GM23338 (cell line): ENCODE results near the gene ELOF1. TPM values are rescaled to one million over a fixed set of nuclear protein-coding genes. Genes with fewer than 3 reads are reported as not detected.

ENCODE experiments used
- ATAC-seq: fragments of 200-7000 bp; cut with Tn5 transposase; 3 replicates; pipeline ENCODE4 v1.9.1; 2020
- DNase-seq: peaks from one replicate; pipeline ENCODE4 v3.0.0-alpha.2; 2015; ENCODE audit warnings: low spot score
- H2AFZ ChIP-seq: fragments of 200-600 bp; sonication (generic); 2 replicates; pipeline ENCODE4 v1.8.0; 2016; ENCODE audit warnings: antibody characterized with exemption, mild to moderate bottlenecking, moderate library complexity
- H3F3A ChIP-seq: fragments of 200-600 bp; sonication (generic); replicated peaks from 2 replicates; pipeline ENCODE4 v1.8.0; 2017; ENCODE audit warnings: antibody characterized with exemption, mixed run types, low read depth
- H3K27ac ChIP-seq: fragments of 200-600 bp; sonication (generic); 2 replicates; pipeline ENCODE4 v1.6.1; 2016; ENCODE audit warnings: low read depth
- H3K27me3 ChIP-seq: fragments of 200-600 bp; sonication (generic); 2 replicates; pipeline ENCODE4 v1.8.0; 2016; ENCODE audit warnings: mild to moderate bottlenecking, mixed run types, moderate library complexity; ENCODE audit not compliant: insufficient read depth
- H3K36me3 ChIP-seq: fragments of 200-600 bp; sonication (generic); 2 replicates; pipeline ENCODE4 v1.8.0; 2016; ENCODE audit warnings: mild to moderate bottlenecking; ENCODE audit not compliant: insufficient read depth
- H3K4me1 ChIP-seq: fragments of 200-600 bp; sonication (generic); 2 replicates; pipeline ENCODE4 v1.8.0; 2016; ENCODE audit warnings: mild to moderate bottlenecking, moderate library complexity; ENCODE audit not compliant: insufficient read depth
- H3K4me2 ChIP-seq: fragments of 200-600 bp; sonication (generic); 2 replicates; pipeline ENCODE4 v1.7.1; 2017; ENCODE audit warnings: mixed run types
- H3K4me3 ChIP-seq: fragments of 200-600 bp; sonication (generic); 2 replicates; pipeline ENCODE4 v1.6.1; 2016; ENCODE audit warnings: mixed run types
- H3K79me2 ChIP-seq: fragments of 200-600 bp; sonication (generic); replicated peaks from 2 replicates; pipeline ENCODE4 v1.8.0; 2017; ENCODE audit warnings: mild to moderate bottlenecking; ENCODE audit not compliant: insufficient read depth
- H3K9me2 ChIP-seq: fragments of 200-600 bp; sonication (generic); 2 replicates; pipeline ENCODE4 v1.8.0; 2017; ENCODE audit not compliant: insufficient read depth
- H4K20me1 ChIP-seq: fragments of 200-600 bp; sonication (generic); replicated peaks from 2 replicates; pipeline ENCODE4 v1.8.0; 2017; ENCODE audit warnings: mild to moderate bottlenecking; ENCODE audit not compliant: insufficient read depth
- H3K27ac Mint-ChIP-seq: 2 replicates; pipeline ENCODE4 v1.8.0; 2020; ENCODE audit warnings: inconsistent platforms, mild to moderate bottlenecking, moderate library complexity, mixed read lengths
- H3K27me3 Mint-ChIP-seq: 3 replicates; pipeline ENCODE4 v1.8.0; 2022; ENCODE audit warnings: low read depth, mild to moderate bottlenecking, moderate library complexity, mixed read lengths, inconsistent platforms; ENCODE audit not compliant: insufficient read depth, poor library complexity
- H3K36me3 Mint-ChIP-seq: 3 replicates; pipeline ENCODE4 v1.8.0; 2021; ENCODE audit warnings: low read depth, mild to moderate bottlenecking, inconsistent platforms, moderate library complexity, mixed read lengths
- H3K4me1 Mint-ChIP-seq: 3 replicates; pipeline ENCODE4 v1.8.0; 2020; ENCODE audit warnings: mild to moderate bottlenecking, inconsistent platforms, mixed read lengths
- H3K4me3 Mint-ChIP-seq: 3 replicates; pipeline ENCODE4 v1.8.0; 2021; ENCODE audit warnings: moderate library complexity, mild to moderate bottlenecking, inconsistent platforms, mixed read lengths
- H3K9me3 Mint-ChIP-seq: 3 replicates; pipeline ENCODE4 v1.8.0; 2020; ENCODE audit warnings: moderate library complexity, mild to moderate bottlenecking, inconsistent platforms, mixed read lengths
- CREB1 ChIP-seq: fragments of 250-450 bp; sonication (Bioruptor Pico); IDR thresholded peaks from 2 replicates; pipeline ENCODE4 v1.5.0; 2020; ENCODE audit warnings: low read depth, mild to moderate bottlenecking, moderate library complexity
- CTCF ChIP-seq, 2 experiments: fragments of 200-600 bp in 1 of 2; sonication (generic) in 1 of 2; conservative IDR thresholded peaks; 2 replicates each; pipeline versions ENCODE4 v1.5.1 to v1.6.1; 2016 to 2017; ENCODE audit warnings: antibody characterized with exemption in 2 of 2, low read depth in 2 of 2, mild to moderate bottlenecking in 2 of 2, moderate library complexity in 1 of 2
- ETS1 ChIP-seq: IDR thresholded peaks from 2 replicates; pipeline ENCODE4 v1.6.1; 2016; ENCODE audit warnings: antibody characterized with exemption
- NANOG ChIP-seq: IDR thresholded peaks from 2 replicates; pipeline ENCODE4 v1.6.1; 2016; ENCODE audit warnings: antibody characterized with exemption, borderline replicate concordance
- POLR2AphosphoS5 ChIP-seq: IDR thresholded peaks from 2 replicates; pipeline ENCODE4 v1.6.1; 2016; ENCODE audit warnings: antibody characterized with exemption, low read depth
- ZNF331 ChIP-seq: fragments of 250-450 bp; sonication (Bioruptor Pico); IDR thresholded peaks from 2 replicates; pipeline ENCODE4 v1.5.0; 2020; ENCODE audit warnings: low read depth, mild to moderate bottlenecking, moderate library complexity
- polyA plus RNA-seq: library from polyadenylated mRNA; unstranded; fragments of >200 nt; fragmentation: Nextera tagmentation; extraction: Ambion mirVana; gene quantifications from 2 replicates; pipeline ENCODE4 v1.2.1, GENCODE V29; 2016
- total RNA-seq: library from RNA; depleted of rRNA; stranded (reverse); fragments of >200 nt; shearing (Covaris generic); gene quantifications from 2 replicates; pipeline ENCODE4 v1.2.3, GENCODE V29; 2014
- TF ChIP-seq, protein P1 (sequence below): IDR thresholded peaks from one replicate; pipeline ENCODE4 v1.6.1; 2018; ENCODE audit warnings: antibody characterized with exemption; ENCODE audit not compliant: unreplicated experiment

The ELOF1 gene
- total and polyA plus RNA-seq, 2 experiments from 2014 or later: 73.3 to 103 TPM

DNA sequence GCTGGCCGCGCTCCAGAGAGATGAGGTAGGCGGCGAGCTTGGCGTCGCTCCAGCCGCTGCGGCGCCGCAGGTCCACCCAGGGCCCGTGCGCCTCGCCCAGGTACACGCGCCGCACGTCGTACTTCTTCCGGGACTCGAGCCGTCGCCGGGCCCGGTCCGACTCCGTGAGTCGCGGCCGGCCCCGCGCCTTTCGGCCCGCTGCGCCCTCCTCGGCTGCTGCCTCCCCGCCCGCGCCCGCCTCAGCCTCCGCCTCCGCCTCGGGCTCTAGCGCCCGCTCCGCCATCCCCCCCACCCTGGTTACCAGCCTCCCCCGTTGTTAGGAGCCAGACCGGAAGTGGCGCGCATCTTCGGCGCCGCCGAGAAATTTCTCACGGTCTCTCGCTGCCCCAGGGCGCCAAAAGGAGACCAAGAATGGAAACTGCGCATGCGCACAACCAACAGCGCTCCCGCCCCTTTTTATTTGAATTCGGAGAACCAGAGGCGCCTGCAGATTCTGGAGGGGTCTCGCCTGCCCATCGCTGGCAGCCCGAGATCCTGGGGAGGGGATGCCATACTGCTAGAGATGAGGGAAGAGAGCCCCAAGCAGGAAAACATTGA is 53.4 kb downstream of the ELOF1 start, which contains the start of gene ZNF653:
Gene ZNF653, minus strand, starts transcription at position 336 of the 597 bp plus-strand sequence. Its CDS starts 53 bp downstream, at position 283.
- H3K4me2 ChIP-seq: peak within 1 kb of the TSS; percentile 93
- TF ChIP-seq CREB1 (CRISPR knock-in tag): peak; percentile 96
- TF ChIP-seq, protein P1, sequence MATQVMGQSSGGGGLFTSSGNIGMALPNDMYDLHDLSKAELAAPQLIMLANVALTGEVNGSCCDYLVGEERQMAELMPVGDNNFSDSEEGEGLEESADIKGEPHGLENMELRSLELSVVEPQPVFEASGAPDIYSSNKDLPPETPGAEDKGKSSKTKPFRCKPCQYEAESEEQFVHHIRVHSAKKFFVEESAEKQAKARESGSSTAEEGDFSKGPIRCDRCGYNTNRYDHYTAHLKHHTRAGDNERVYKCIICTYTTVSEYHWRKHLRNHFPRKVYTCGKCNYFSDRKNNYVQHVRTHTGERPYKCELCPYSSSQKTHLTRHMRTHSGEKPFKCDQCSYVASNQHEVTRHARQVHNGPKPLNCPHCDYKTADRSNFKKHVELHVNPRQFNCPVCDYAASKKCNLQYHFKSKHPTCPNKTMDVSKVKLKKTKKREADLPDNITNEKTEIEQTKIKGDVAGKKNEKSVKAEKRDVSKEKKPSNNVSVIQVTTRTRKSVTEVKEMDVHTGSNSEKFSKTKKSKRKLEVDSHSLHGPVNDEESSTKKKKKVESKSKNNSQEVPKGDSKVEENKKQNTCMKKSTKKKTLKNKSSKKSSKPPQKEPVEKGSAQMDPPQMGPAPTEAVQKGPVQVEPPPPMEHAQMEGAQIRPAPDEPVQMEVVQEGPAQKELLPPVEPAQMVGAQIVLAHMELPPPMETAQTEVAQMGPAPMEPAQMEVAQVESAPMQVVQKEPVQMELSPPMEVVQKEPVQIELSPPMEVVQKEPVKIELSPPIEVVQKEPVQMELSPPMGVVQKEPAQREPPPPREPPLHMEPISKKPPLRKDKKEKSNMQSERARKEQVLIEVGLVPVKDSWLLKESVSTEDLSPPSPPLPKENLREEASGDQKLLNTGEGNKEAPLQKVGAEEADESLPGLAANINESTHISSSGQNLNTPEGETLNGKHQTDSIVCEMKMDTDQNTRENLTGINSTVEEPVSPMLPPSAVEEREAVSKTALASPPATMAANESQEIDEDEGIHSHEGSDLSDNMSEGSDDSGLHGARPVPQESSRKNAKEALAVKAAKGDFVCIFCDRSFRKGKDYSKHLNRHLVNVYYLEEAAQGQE: no peak
- TF ChIP-seq POLR2AphosphoS5: peak; percentile 71
- TF ChIP-seq ETS1: peak; percentile 65; the same call in 1 of the 2 replicates
- H3K4me1 ChIP-seq: peaks cover 6% of the 10 kb centered on the region
- no peaks in the 10 kb centered on the region for H3F3A ChIP-seq
- H3K36me3 Mint-ChIP-seq: no peaks in the 10 kb centered on the region; the same call in 1 of the 3 replicates
- H3K9me3 Mint-ChIP-seq: no peaks in the 10 kb centered on the region
- H3K9me2 ChIP-seq: no peaks in the 10 kb centered on the region
- 0 out of 2 replicates have a peak, but pooled peaks cover 4% of the 10 kb centered on the region for H4K20me1 ChIP-seq
- DNase-seq (peak; percentile 98), ATAC-seq (peak; percentile 48)
- H3K27ac Mint-ChIP-seq: peak within 1 kb of the TSS; percentile 94
- peak within 1 kb of the TSS; percentile 8; the same call in 1 of the 2 replicates for H2AFZ ChIP-seq
- peaks cover 16% of the 10 kb centered on the region for H3K27me3 Mint-ChIP-seq
- H3K4me1 Mint-ChIP-seq: peaks cover 8% of the 10 kb centered on the region; the same call in 2 of the 3 replicates
- peak within 1 kb of the TSS; percentile 90 for H3K4me3 Mint-ChIP-seq
- peak within 1 kb of the TSS; percentile 74; the same call in 1 of the 2 replicates for H3K27ac ChIP-seq
- H3K27me3 ChIP-seq: no peaks in the 10 kb centered on the region
- H3K79me2 ChIP-seq: 0 out of 2 replicates have a peak, but pooled peaks cover 6% of the 10 kb centered on the region
- H3K36me3 ChIP-seq: no peaks in the 10 kb centered on the region
- H3K4me3 ChIP-seq: peak within 1 kb of the TSS; percentile 80

GRCh38 chr19:11505032-11505503 is 54.0 kb downstream of the ELOF1 start:
- H3F3A ChIP-seq: no peaks in the 10 kb centered on the region
- Mint-ChIP-seq H3K27me3 (peaks cover 17% of the 10 kb centered on the region), H3K4me1 (peaks cover 8% of the 10 kb centered on the region; the same call in 2 of the 3 replicates), H3K36me3 (no peaks in the 10 kb centered on the region; the same call in 2 of the 3 replicates), H3K9me3 (no peaks in the 10 kb centered on the region), H3K27ac (peak overlapping the region; percentile 94), H3K4me3 (peak overlapping the region; percentile 90)
- 0 out of 2 replicates have a peak, but pooled peaks cover 4% of the 10 kb centered on the region for H4K20me1 ChIP-seq
- H3K4me2 ChIP-seq: peak overlapping the region; percentile 93
- ATAC-seq: peak; percentile 95
- H3K9me2 ChIP-seq: no peaks in the 10 kb centered on the region
- H3K4me3 ChIP-seq: peak overlapping the region; percentile 80
- TF ChIP-seq CTCF (conservative IDR thresholded peaks at IDR 0.05; ENCODE audit: low read depth in 2 of 2): no peak
- TF ChIP-seq ZNF331: no peak
- TF ChIP-seq NANOG: no peak
- TF ChIP-seq ETS1: no peak
- TF ChIP-seq, protein P1: no peak
- TF ChIP-seq POLR2AphosphoS5: no peak; the same call in 1 of the 2 replicates
- peak overlapping the region; percentile 8; the same call in 1 of the 2 replicates for H2AFZ ChIP-seq
- peaks cover 6% of the 10 kb centered on the region for H3K4me1 ChIP-seq
- H3K79me2 ChIP-seq: 0 out of 2 replicates have a peak, but pooled peaks cover 6% of the 10 kb centered on the region
- H3K36me3 ChIP-seq: no peaks in the 10 kb centered on the region
- DNase-seq: peak; percentile 99
- H3K27me3 ChIP-seq: no peaks in the 10 kb centered on the region
- H3K27ac ChIP-seq: 0 out of 2 replicates have a peak overlapping the region, but pooled peaks have one; percentile 65
